GM12878 (cell line): ENCODE measurements around the gene TACSTD2. TPM values are rescaled to one million over a fixed set of nuclear protein-coding genes. Genes with fewer than 3 reads are reported as not detected.
"Not testable (repeated sequence)": the region's sequence is repeated elsewhere in the genome, so short reads cannot be mapped to it uniquely, and the experiment has no call there.

Experiments
- ATAC-seq: fragments of 200-7000 bp; cut with Tn5 transposase; 3 replicates; pipeline ENCODE4 v1.9.1; 2020; ENCODE audit warnings: mild to moderate bottlenecking, moderate library complexity
- BruUV-seq: library from RNA; stranded (reverse); fragments of 400-500 nt; replicated peaks from 2 replicates; lab custom pipeline; 2021; lab: Mats Ljungman, UMichigan
- CTCF ChIA-PET: fragments of 300-600 bp; sonication (Branson Sonifier 250); formaldehyde crosslinking; extraction: SDS; loops from one replicate; lab custom pipeline; 2021; ENCODE audit warnings: inconsistent platforms; lab: Yijun Ruan, JAX
- POLR2A ChIA-PET: fragments of 350-600 bp; formaldehyde crosslinking; extraction: SDS; loops from one replicate; lab custom pipeline; 2021; ENCODE audit warnings: inconsistent platforms; lab: Charles Lee
- RAD21 ChIA-PET: fragments of 300-600 bp; sonication (Branson Sonifier 250); formaldehyde crosslinking; loops from one replicate; lab custom pipeline; 2023; ENCODE audit warnings: antibody characterized with exemption; ENCODE audit not compliant: unreplicated experiment; lab: Charles Lee
- SMC1A ChIA-PET: fragments of 300-600 bp; sonication (Branson Sonifier 250); formaldehyde crosslinking; loops from one replicate; lab custom pipeline; 2023; ENCODE audit not compliant: unreplicated experiment, uncharacterized antibody; lab: Charles Lee
- DNase-seq: peaks from one replicate; pipeline ENCODE4 v3.0.0-alpha.2; 2011; ENCODE audit warnings: low read depth, low spot score
- FAIRE-seq: peaks from 3 replicates; lab custom pipeline; 2011; peaks lifted over from hg19 to GRCh38; lab: Jason Lieb, UNC
- H2AFZ ChIP-seq: 2 replicates; pipeline ENCODE4 v1.6.0; 2011; ENCODE audit warnings: low read depth, low read length, control low read depth; ENCODE audit not compliant: control insufficient read depth
- H3K27ac ChIP-seq: 2 replicates; pipeline ENCODE4 v1.5.1; 2011; ENCODE audit warnings: control low read depth; ENCODE audit not compliant: control insufficient read depth, insufficient read depth
- H3K27me3 ChIP-seq, 2 experiments: replicated peaks in 1 of 2; 2 replicates each; pipeline versions ENCODE4 v1.6.0 to v1.6.1; 2011; ENCODE audit warnings: low read length in 1 of 2; ENCODE audit not compliant: control insufficient read depth in 2 of 2, insufficient read depth in 2 of 2
- H3K36me3 ChIP-seq, 2 experiments: 2 replicates each; pipeline ENCODE4 v1.5.1; 2011; ENCODE audit warnings: low read length in 1 of 2; ENCODE audit not compliant: control insufficient read depth in 2 of 2, insufficient read depth in 2 of 2
- H3K4me1 ChIP-seq: 2 replicates; pipeline ENCODE4 v1.6.1; 2011; ENCODE audit warnings: mild to moderate bottlenecking, low read length, moderate library complexity, mixed read lengths; ENCODE audit not compliant: control insufficient read depth, insufficient read depth
- H3K4me2 ChIP-seq: 2 replicates; pipeline ENCODE4 v1.6.0; 2011; ENCODE audit warnings: control low read depth; ENCODE audit not compliant: control insufficient read depth, insufficient read depth
- H3K4me3 ChIP-seq: fragments of 200-600 bp; sonication (generic); 2 replicates; pipeline ENCODE4 v1.5.1; 2016
- H3K79me2 ChIP-seq: 2 replicates; pipeline ENCODE4 v1.6.0; 2011; ENCODE audit warnings: low read length; ENCODE audit not compliant: control insufficient read depth, insufficient read depth
- H3K9ac ChIP-seq: 2 replicates; pipeline ENCODE4 v1.8.0; 2011; ENCODE audit warnings: low read length, control low read depth, mixed read lengths; ENCODE audit not compliant: control insufficient read depth, insufficient read depth
- H3K9me3 ChIP-seq: replicated peaks from 3 replicates; pipeline ENCODE4 v1.5.1; 2011; ENCODE audit warnings: mild to moderate bottlenecking, low read length; ENCODE audit not compliant: control insufficient read depth, insufficient read depth
- H4K20me1 ChIP-seq: 2 replicates; pipeline ENCODE4 v1.6.0; 2011; ENCODE audit not compliant: control insufficient read depth, insufficient read depth
- EED ChIP-seq: sonication (generic); IDR thresholded peaks from 2 replicates; pipeline ENCODE4 v1.6.1; 2016; ENCODE audit warnings: antibody characterized with exemption, low read depth
- EP300 ChIP-seq, 2 experiments: fragments of 150-350 bp in 1 of 2; IDR thresholded peaks; 2 replicates each; pipeline ENCODE4 v1.6.1; 2011 to 2012; ENCODE audit warnings: low read depth in 2 of 2, low read length in 2 of 2, borderline replicate concordance in 1 of 2, improper control_type of control experiment in 1 of 2, inconsistent platforms in 1 of 2; ENCODE audit not compliant: control insufficient read depth in 1 of 2
- ESRRA ChIP-seq: IDR thresholded peaks from 2 replicates; pipeline ENCODE4 v1.6.1; 2012; ENCODE audit warnings: mild to moderate bottlenecking, low read length, improper control_type of control experiment
- FOXK2 ChIP-seq: fragments of 450-650 bp; IDR thresholded peaks from 2 replicates; pipeline ENCODE4 v1.6.1; 2017; ENCODE audit warnings: mild to moderate bottlenecking, moderate library complexity
- HDGF ChIP-seq: fragments of 450-650 bp; IDR thresholded peaks from 2 replicates; pipeline ENCODE4 v1.6.1; 2016; ENCODE audit warnings: antibody characterized with exemption
- IRF4 ChIP-seq: IDR thresholded peaks from 2 replicates; pipeline ENCODE4 v1.6.1; 2011; ENCODE audit warnings: low read depth, low read length
- SUPT20H ChIP-seq: IDR thresholded peaks from 2 replicates; pipeline ENCODE4 v1.6.1; 2011; ENCODE audit warnings: low read depth, mild to moderate bottlenecking, low read length, moderate library complexity, borderline replicate concordance; ENCODE audit not compliant: control insufficient read depth
- TCF3 ChIP-seq: IDR thresholded peaks from 2 replicates; pipeline ENCODE4 v1.6.1; 2012; ENCODE audit warnings: low read depth, mild to moderate bottlenecking, low read length, borderline replicate concordance; ENCODE audit not compliant: insufficient read depth
- WRNIP1 ChIP-seq: IDR thresholded peaks from 2 replicates; pipeline ENCODE4 v1.6.1; 2011; ENCODE audit warnings: low read depth, low read length, improper control_type of control experiment, borderline replicate concordance
- ZBTB33 ChIP-seq: fragments of 450-650 bp; IDR thresholded peaks from 2 replicates; pipeline ENCODE4 v1.6.1; 2017; ENCODE audit warnings: mild to moderate bottlenecking
- WGBS: methylation state at CpG from one replicate; pipeline ENCODE4 v1.1.6; 2016; ENCODE audit warnings: low lambda C conversion rate; ENCODE audit not compliant: insufficient replicate concordance, insufficient coverage; ENCODE audit errors: missing lambda C conversion rate; 5-methylcytosine and 5-hydroxymethylcytosine counted together
- in situ Hi-C: fragments of 300-500 bp; cut with MboI; formaldehyde crosslinking; loops from 9 replicates; pipeline ENCODE4 v1.14.3; 2018; ENCODE audit warnings: mixed read lengths
- intact Hi-C: fragments of 100-400 bp; cut with micrococcal nuclease; formaldehyde crosslinking; loops from one replicate; pipeline ENCODE4 v1.14.2; 2022; ENCODE audit not compliant: unreplicated experiment
- polyA plus RNA-seq, 11 experiments: library from polyadenylated mRNA; depleted of rRNA in 4 of 11; unstranded in 6 of 11; stranded (reverse) in 5 of 11; fragments of >200 nt; fragmentation: Nextera tagmentation in 4 of 11; fragmentation: Illumina TruSeq in 1 of 11; extraction: Ambion mirVana in 4 of 11; extraction: Trizol in 1 of 11; gene quantifications; 1 replicate in 1 of 11; 2 replicates in 10 of 11; pipeline versions ENCODE4 v1.2.1 to v1.2.3, GENCODE V29; 2011 to 2016; ENCODE audit warnings: inconsistent platforms in 2 of 11, missing spikeins in 2 of 11, low read depth in 1 of 11
- total RNA-seq, 4 experiments: library from RNA; depleted of rRNA in 3 of 4; stranded (reverse); fragments of >200 nt in 3 of 4; fragmentation: Illumina TruSeq in 1 of 4; extraction: Trizol in 1 of 4; gene quantifications; 2 replicates each; pipeline versions ENCODE4 v1.2.1 to v1.2.3, GENCODE V29; 2013 to 2021

Gene TACSTD2
- total and polyA plus RNA-seq, 10 of the 15 experiments (the other 5 are each of a cell fraction or from before 2014, with no cell fraction given), result 0.56 to 9.4 (median 3.7) TPM

- Histone ChIP-seq H3K27ac (no peak overlapping the region), H2AFZ (no peak overlapping the region), H3K4me3 (no peak overlapping the region), H3K4me2 (no peak overlapping the region), H3K9ac (no peak overlapping the region), H3K36me3 (no peaks in the 10 kb centered on the region), H3K9me3 (no peaks in the 10 kb centered on the region), H3K79me2 (no peaks in the 10 kb centered on the region), H3K4me1 (no peaks in the 10 kb centered on the region), H4K20me1 (no peaks in the 10 kb centered on the region), H3K27me3 (no peaks in the 10 kb centered on the region)
- no TSS peak for BruUV-seq
- intact Hi-C loops, result no loop called here
- RAD21 ChIA-PET, result no interaction called here
- CTCF ChIA-PET, result no interaction called here
- FAIRE-seq (no peak), ATAC-seq (no peak), DNase-seq (no peak)
- POLR2A ChIA-PET, result no interaction called here
- TF ChIP-seq EED (no peak), IRF4 (no peak), ZBTB33 (no peak), ESRRA (no peak), WRNIP1 (no peak), EP300 (IDR thresholded peaks at IDR 0.05; ENCODE audit: borderline replicate concordance in 1 of 2, control insufficient read depth in 1 of 2, low read depth in 2 of 2, low read length in 2 of 2) (no peak), SUPT20H (no peak), HDGF (no peak), TCF3 (no peak), FOXK2 (no peak)
- SMC1A ChIA-PET, result no interaction called here
- in situ Hi-C loops, result no loop called here
These were observed 49.2 kb upstream of the TACSTD2 start for GRCh38 chr1:58626293-58626692.

- ATAC-seq, H3K79me2 ChIP-seq, in situ Hi-C loops, H3K9me3 ChIP-seq, CTCF ChIA-PET, FAIRE-seq, POLR2A ChIA-PET, H3K27me3 ChIP-seq, DNase-seq, H3K4me1 ChIP-seq, intact Hi-C loops, H3K27ac ChIP-seq, RAD21 ChIA-PET, H3K4me3 ChIP-seq, H3K4me2 ChIP-seq, H3K9ac ChIP-seq, H4K20me1 ChIP-seq, H2AFZ ChIP-seq, BruUV-seq, H3K36me3 ChIP-seq, SMC1A ChIA-PET: not testable (repeated sequence)
- WGBS, result 94% methylated on average over 24 of the region's 27 CpGs
These were observed 46.2 kb upstream of the TACSTD2 start for GRCh38 chr1:58623259-58623658.
